Gastroesophageal sphincter (tissue), 4 donors: ENCODE data around the gene GSDME. TPM values are rescaled to one million over a fixed set of nuclear protein-coding genes. Genes with fewer than 3 reads are reported as not detected.

Experiments
- ATAC-seq: fragments of 150-250 bp; one replicate; pipeline ENCODE4 v1.9.1; 2016; ENCODE audit warnings: mild to moderate bottlenecking, moderate library complexity
- H3K27ac ChIP-seq, 4 donors: fragments of 200-600 bp; sonication (generic) in 3 of 4; 1 replicate in 3 of 4; 2 replicates in 1 of 4; pipeline ENCODE4 v1.5.1; 2016 to 2019
- H3K27me3 ChIP-seq: fragments of 200-600 bp; sonication (generic); one replicate; pipeline ENCODE4 v1.5.1; 2019
- H3K36me3 ChIP-seq, 2 donors: fragments of 200-600 bp; sonication (generic); one replicate each; pipeline ENCODE4 v1.5.1; 2019; ENCODE audit warnings: control low read depth in 1 of 2
- H3K4me1 ChIP-seq, 3 donors: fragments of 200-600 bp; sonication (generic); 1 replicate in 2 of 3; 2 replicates in 1 of 3; pipeline ENCODE4 v1.5.1; 2016 to 2019; ENCODE audit warnings: control low read depth in 2 of 3
- H3K4me3 ChIP-seq, 2 donors: fragments of 200-600 bp; sonication (generic); one replicate each; pipeline ENCODE4 v1.5.1; 2019; ENCODE audit warnings: mild to moderate bottlenecking in 1 of 2, moderate library complexity in 1 of 2
- H3K9me3 ChIP-seq, 3 donors: fragments of 200-600 bp; sonication (generic); one replicate each; pipeline ENCODE4 v1.5.1; 2017 to 2019; ENCODE audit warnings: control low read depth in 2 of 3
- CTCF ChIP-seq, 4 experiments: fragments of 200-600 bp in 2 of 4; fragments of 450-650 bp in 2 of 4; sonication (generic) in 1 of 4; IDR thresholded peaks; one replicate each; pipeline ENCODE4 v1.5.1; 2017 to 2019; ENCODE audit warnings: antibody characterized with exemption in 4 of 4, mild to moderate bottlenecking in 2 of 4, moderate library complexity in 2 of 4
- EP300 ChIP-seq: sonication (generic); formaldehyde crosslinking; IDR thresholded peaks from one replicate; pipeline ENCODE4 v1.6.1; 2017; ENCODE audit warnings: antibody characterized with exemption, mild to moderate bottlenecking
- POLR2A ChIP-seq, 2 donors: fragments of 450-650 bp; IDR thresholded peaks; one replicate each; pipeline ENCODE4 v1.6.1; 2017; ENCODE audit warnings: antibody characterized with exemption in 2 of 2, mild to moderate bottlenecking in 2 of 2, moderate library complexity in 1 of 2
- POLR2AphosphoS5 ChIP-seq: sonication (generic); formaldehyde crosslinking; IDR thresholded peaks from one replicate; pipeline ENCODE4 v1.6.1; 2017; ENCODE audit warnings: antibody characterized with exemption
- WGBS, 2 donors: methylation state at CpG; one replicate each; pipeline ENCODE4 v1.1.5; 2018; ENCODE audit warnings: low coverage in 1 of 2; 5-methylcytosine and 5-hydroxymethylcytosine counted together
- total RNA-seq, 4 donors: library from RNA; depleted of rRNA; stranded (reverse); fragments of >200 nt; gene quantifications; one replicate each; pipeline ENCODE4 v1.1.0, GENCODE V29; 2016

GSDME gene
- total RNA-seq, 4 donors from 2014 or later = 6.4 to 9.8 (median 8.4) TPM

GRCh38 chr7:24756545-24757352, 515 bp downstream of the GSDME start:
- Histone ChIP-seq H3K27me3 (no peaks in the 10 kb centered on the region), H3K36me3 (no peaks in the 10 kb centered on the region), H3K4me1 (peaks cover 0 to 17% (median 8%) of the 10 kb centered on the region in 3 donors), H3K9me3 (no peaks in the 10 kb centered on the region), H3K27ac (peak overlapping the region; percentile 41 to 87 (median 84)), H3K4me3 (peak overlapping the region; percentile 69 to 82)
- WGBS, 2 donors = 0 to 1% methylated on average over 9 to 21 of the region's 54 CpGs
- peak; percentile 71 for ATAC-seq
- TF ChIP-seq POLR2AphosphoS5 (no peak), CTCF (IDR thresholded peaks at IDR 0.05) (no peak), EP300 (no peak), POLR2A (IDR thresholded peaks at IDR 0.05) (no peak)

- ATAC-seq = no peak
- TF ChIP-seq EP300 (no peak), POLR2A (IDR thresholded peaks at IDR 0.05) (no peak), POLR2AphosphoS5 (no peak), CTCF (IDR thresholded peaks at IDR 0.05) (no peak)
- H3K27ac ChIP-seq = peak overlapping the region in 2 of 4 donors; percentile 82 to 87
- H3K36me3 ChIP-seq = no peaks in the 10 kb centered on the region
- peak overlapping the region in 1 of 2 donors; percentile 82 for H3K4me3 ChIP-seq
- no peaks in the 10 kb centered on the region for H3K27me3 ChIP-seq
- no peaks in the 10 kb centered on the region for H3K9me3 ChIP-seq
- H3K4me1 ChIP-seq = peaks cover 0 to 17% (median 8%) of the 10 kb centered on the region in 3 donors
- 78 to 82% methylated on average over 5 to 12 of the region's 12 CpGs for WGBS, 2 donors
Observed at GRCh38 chr7:24755541-24756407, 1.5 kb downstream of the GSDME start.

- Histone ChIP-seq H3K9me3 (no peaks in the 10 kb centered on the region), H3K36me3 (no peaks in the 10 kb centered on the region), H3K4me3 (no peak overlapping the region), H3K27me3 (no peaks in the 10 kb centered on the region), H3K27ac (no peak overlapping the region), H3K4me1 (peaks cover 0 to 17% (median 8%) of the 10 kb centered on the region in 3 donors)
- TF ChIP-seq POLR2A (IDR thresholded peaks at IDR 0.05) = no peak
- no peak for TF ChIP-seq POLR2AphosphoS5
- no peak for TF ChIP-seq EP300
- TF ChIP-seq CTCF (IDR thresholded peaks at IDR 0.05) = no peak
- ATAC-seq = no peak
- 79 to 88% methylated on average over 3 of the region's 3 CpGs for WGBS, 2 donors
Observed at GRCh38 chr7:24754906-24755506, 2.3 kb downstream of the GSDME start.

- Histone ChIP-seq H3K27ac (no peak overlapping the region), H3K36me3 (no peaks in the 10 kb centered on the region), H3K9me3 (no peaks in the 10 kb centered on the region), H3K27me3 (no peaks in the 10 kb centered on the region), H3K4me1 (peaks cover 0 to 9% (median 0%) of the 10 kb centered on the region in 3 donors), H3K4me3 (no peak overlapping the region)
- 67 to 70% methylated on average over 2 to 3 of the region's 3 CpGs for WGBS, 2 donors
- no peak for ATAC-seq
- TF ChIP-seq POLR2AphosphoS5 (no peak), EP300 (no peak), POLR2A (IDR thresholded peaks at IDR 0.05) (no peak), CTCF (IDR thresholded peaks at IDR 0.05) (no peak)
Observed at GRCh38 chr7:24752073-24752800, 5.0 kb downstream of the GSDME start.
